K562 (cell line): ENCODE results near the gene HOXA9. TPM values are rescaled to one million over a fixed set of nuclear protein-coding genes. Genes with fewer than 3 reads are reported as not detected.

Source experiments
- DIDO1 ChIP-seq: fragments of 450-650 bp; IDR thresholded peaks from 2 replicates; pipeline ENCODE4 v1.6.1; 2016; ENCODE audit warnings: low read depth, missing biosample characterization, missing genetic modification characterization
- ESRRA ChIP-seq: fragments of 450-650 bp; IDR thresholded peaks from 2 replicates; pipeline ENCODE4 v1.6.1; 2014; ENCODE audit warnings: low read depth, mild to moderate bottlenecking, moderate library complexity, borderline replicate concordance
- NFIC ChIP-seq: fragments of 450-650 bp; IDR thresholded peaks from 2 replicates; pipeline ENCODE4 v1.6.1; 2017; ENCODE audit warnings: mild to moderate bottlenecking, inconsistent platforms
- PHF20 ChIP-seq: fragments of 450-650 bp; IDR thresholded peaks from 2 replicates; pipeline ENCODE4 v1.6.1; 2018; ENCODE audit not compliant: partially characterized antibody
- RAD21 ChIP-seq, 2 experiments: fragments of 250-450 bp in 1 of 2; fragments of 450-650 bp in 1 of 2; sonication (Bioruptor Pico) in 1 of 2; formaldehyde crosslinking in 1 of 2; IDR thresholded peaks in 1 of 2; conservative IDR thresholded peaks in 1 of 2; 2 replicates each; pipeline versions ENCODE4 v1.4.0 to v1.8.0; 2020 to 2022; ENCODE audit warnings: mild to moderate bottlenecking in 2 of 2, moderate library complexity in 1 of 2
- polyA plus RNA-seq, 8 experiments: library from polyadenylated mRNA; depleted of rRNA in 4 of 8; stranded (reverse) in 5 of 8; unstranded in 3 of 8; fragments of >200 nt; fragmentation: Nextera tagmentation in 2 of 8; fragmentation: Illumina TruSeq in 1 of 8; extraction: Ambion mirVana in 2 of 8; extraction: Trizol in 1 of 8; gene quantifications; 2 replicates each; pipeline versions ENCODE4 v1.2.1 to v1.2.3, GENCODE V29; 2011 to 2014; ENCODE audit warnings: inconsistent platforms in 1 of 8, missing spikeins in 1 of 8
- total RNA-seq, 7 experiments: library from RNA; depleted of rRNA in 6 of 7; stranded (reverse); fragments of >200 nt in 6 of 7; fragmentation: Illumina TruSeq in 2 of 7; extraction: Trizol in 2 of 7; gene quantifications; 2 replicates each; pipeline versions ENCODE4 v1.2.1 to v1.2.3, GENCODE V29; 2011 to 2021; ENCODE audit warnings: low replicate concordance in 1 of 7
- TF ChIP-seq, protein P1 (sequence below), 2 experiments: IDR thresholded peaks in 1 of 2; conservative IDR thresholded peaks in 1 of 2; 2 replicates each; pipeline ENCODE4 v1.6.1; 2016; ENCODE audit warnings: low read depth in 2 of 2, mild to moderate bottlenecking in 1 of 2, missing compliant biosample characterization in 1 of 2, missing genetic modification characterization in 1 of 2, moderate library complexity in 1 of 2

HOXA9 gene
- total and polyA plus RNA-seq, 9 of the 15 experiments (the other 6 are each of a cell fraction or from before 2014, with no cell fraction given), result not detected

DNA sequence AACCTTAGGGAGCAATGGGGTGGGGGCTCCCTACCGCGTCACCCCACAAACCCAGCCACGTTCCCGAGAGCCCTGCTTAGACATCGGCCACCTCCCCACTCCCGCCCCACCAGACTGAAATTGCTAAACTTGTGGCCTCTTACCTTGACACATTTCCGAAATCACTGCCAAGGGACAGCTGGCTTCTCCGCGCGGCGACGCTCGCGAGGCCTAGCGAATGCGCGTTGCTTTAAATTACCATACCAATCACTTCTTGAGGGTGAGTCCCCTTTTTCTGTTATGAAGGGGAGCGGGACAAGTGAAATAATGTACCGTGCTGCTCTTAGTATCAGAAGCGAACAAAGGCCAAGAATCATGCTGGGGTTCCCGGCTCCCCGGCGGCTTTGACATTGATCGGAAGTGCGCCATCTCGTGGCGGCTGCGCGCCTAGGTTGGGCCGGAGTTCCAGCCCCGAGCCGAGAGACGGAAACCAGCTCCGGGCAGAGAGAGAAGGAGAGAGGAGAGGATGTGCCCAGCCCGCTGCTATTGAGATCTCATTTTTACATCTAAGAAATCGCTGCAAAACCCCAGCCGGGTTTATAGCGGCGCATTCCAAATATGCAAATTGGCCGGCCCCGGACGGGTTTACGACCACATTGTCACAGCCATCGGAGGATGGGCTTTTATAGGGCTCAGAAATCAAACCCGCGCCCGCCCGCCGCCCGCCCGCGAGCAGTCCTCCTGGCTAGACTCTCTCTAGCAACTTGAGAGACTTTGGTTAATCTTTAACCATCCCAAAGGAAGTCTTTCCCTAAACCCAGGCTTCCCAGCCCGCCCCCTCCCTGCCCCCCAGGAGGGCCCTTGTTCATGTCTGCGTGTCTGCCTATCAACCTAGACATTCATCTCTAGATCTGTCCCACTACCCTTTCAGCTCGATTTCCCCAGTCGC is 14.4 kb upstream of the HOXA9 start (continued):
- TF ChIP-seq PHF20 (no peak), NFIC (no peak), RAD21 (CRISPR knock-in tag; conservative IDR thresholded peaks at IDR 0.05 in 1 of 2, IDR thresholded peaks at IDR 0.05 in 1 of 2) (peak; percentile 16 to 35; a peak in 2 of 4 replicates), DIDO1 (no peak), ESRRA (no peak)
- TF ChIP-seq, protein P1, sequence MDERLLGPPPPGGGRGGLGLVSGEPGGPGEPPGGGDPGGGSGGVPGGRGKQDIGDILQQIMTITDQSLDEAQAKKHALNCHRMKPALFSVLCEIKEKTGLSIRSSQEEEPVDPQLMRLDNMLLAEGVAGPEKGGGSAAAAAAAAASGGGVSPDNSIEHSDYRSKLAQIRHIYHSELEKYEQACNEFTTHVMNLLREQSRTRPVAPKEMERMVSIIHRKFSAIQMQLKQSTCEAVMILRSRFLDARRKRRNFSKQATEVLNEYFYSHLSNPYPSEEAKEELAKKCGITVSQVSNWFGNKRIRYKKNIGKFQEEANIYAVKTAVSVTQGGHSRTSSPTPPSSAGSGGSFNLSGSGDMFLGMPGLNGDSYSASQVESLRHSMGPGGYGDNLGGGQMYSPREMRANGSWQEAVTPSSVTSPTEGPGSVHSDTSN (CRISPR knock-in tag; IDR thresholded peaks at IDR 0.05; ENCODE audit: low read depth), result no peak
- TF ChIP-seq, protein P1 (tag; conservative IDR thresholded peaks at IDR 0.05; ENCODE audit: low read depth), result 0 out of 2 replicates have a peak, but pooled peaks have one; percentile 14
